ENCODE data around the gene GEMIN4. TPM values are rescaled to one million over a fixed set of nuclear protein-coding genes. Genes with fewer than 3 reads are reported as not detected.
A peak's percentile ranks its signal among the peaks of the same experiment; 100 is the strongest.
"Not testable (repeated sequence)": the region's sequence is repeated elsewhere in the genome, so short reads cannot be mapped to it uniquely, and the experiment has no call there.

The GEMIN4 gene
- total RNA-seq, 1 experiment from 2014 or later = 20.2 TPM

- H3K4me2 ChIP-seq (ENCODE audit: low read depth, low read length, poor library complexity, severe bottlenecking) = no peak overlapping the region
These were observed 21.0 kb upstream of the GEMIN4 start for GRCh38 chr17:773016-773415.

GRCh38 chr17:767076-767475 is 15.0 kb upstream of the GEMIN4 start:
- Histone ChIP-seq H2AFZ (ENCODE audit: low read length) (no peak overlapping the region), H3K4me1 (ENCODE audit: low read length) (no peaks in the 10 kb centered on the region), H4K20me1 (ENCODE audit: insufficient read depth, low read depth, low read length) (no peaks in the 10 kb centered on the region), H3K4me2 (ENCODE audit: low read depth, low read length, poor library complexity, severe bottlenecking) (no peak overlapping the region), H3K9me2 (replicated peaks; ENCODE audit: insufficient read depth, low read length) (no peaks in the 10 kb centered on the region), H3K9me3 (ENCODE audit: low read length) (no peaks in the 10 kb centered on the region), H3K27ac (ENCODE audit: low read length) (no peak overlapping the region), H3K36me3 (ENCODE audit: insufficient read depth, low read length) (peaks cover 40% of the 10 kb centered on the region; the same call in 1 of the 2 replicates), H3K9ac (ENCODE audit: low read length) (no peak overlapping the region), H3K4me3 (ENCODE audit: low read length) (no peak overlapping the region), H3K79me2 (ENCODE audit: low read length) (no peaks in the 10 kb centered on the region), H3K27me3 (ENCODE audit: low read length) (no peaks in the 10 kb centered on the region)
- DNase-seq = no peak

More at GRCh38 chr17:773016-773415, 21.0 kb upstream of the GEMIN4 start:
- no peak for DNase-seq
- Histone ChIP-seq H3K9me3 (ENCODE audit: low read length) (no peaks in the 10 kb centered on the region), H3K27me3 (ENCODE audit: low read length) (no peaks in the 10 kb centered on the region), H3K4me1 (ENCODE audit: low read length) (no peaks in the 10 kb centered on the region), H3K79me2 (ENCODE audit: low read length) (peaks cover 16% of the 10 kb centered on the region; the same call in 1 of the 2 replicates), H3K9me2 (replicated peaks; ENCODE audit: insufficient read depth, low read length) (no peaks in the 10 kb centered on the region), H4K20me1 (ENCODE audit: insufficient read depth, low read depth, low read length) (no peaks in the 10 kb centered on the region; the same call in 1 of the 2 replicates), H3K36me3 (ENCODE audit: insufficient read depth, low read length) (peaks cover 59% of the 10 kb centered on the region), H2AFZ (ENCODE audit: low read length) (no peak overlapping the region), H3K4me3 (ENCODE audit: low read length) (no peak overlapping the region), H3K27ac (ENCODE audit: low read length) (no peak overlapping the region), H3K9ac (ENCODE audit: low read length) (no peak overlapping the region)

- H3K79me2 ChIP-seq (ENCODE audit: low read length) = no peaks in the 10 kb centered on the region
- H3K36me3 ChIP-seq (ENCODE audit: insufficient read depth, low read length) = peaks cover 37% of the 10 kb centered on the region; the same call in 1 of the 2 replicates
- no peaks in the 10 kb centered on the region for H3K9me2 ChIP-seq (replicated peaks; ENCODE audit: insufficient read depth, low read length)
- H3K27ac ChIP-seq (ENCODE audit: low read length) = no peak overlapping the region
- no peak overlapping the region for H3K9ac ChIP-seq (ENCODE audit: low read length)
- no peaks in the 10 kb centered on the region for H3K27me3 ChIP-seq (ENCODE audit: low read length)
- no peak overlapping the region for H2AFZ ChIP-seq (ENCODE audit: low read length)
- no peaks in the 10 kb centered on the region for H4K20me1 ChIP-seq (ENCODE audit: insufficient read depth, low read depth, low read length)
- DNase-seq = no peak
- H3K4me3 ChIP-seq (ENCODE audit: low read length) = no peak overlapping the region
- H3K4me1 ChIP-seq (ENCODE audit: low read length) = no peaks in the 10 kb centered on the region
- H3K9me3 ChIP-seq (ENCODE audit: low read length) = no peaks in the 10 kb centered on the region
- H3K4me2 ChIP-seq (ENCODE audit: low read depth, low read length, poor library complexity, severe bottlenecking) = no peak overlapping the region
These were observed 8.3 kb upstream of the GEMIN4 start for GRCh38 chr17:760371-760770.

GRCh38 chr17:759964-760363 is 7.9 kb upstream of the GEMIN4 start:
- Histone ChIP-seq H3K36me3 (ENCODE audit: insufficient read depth, low read length) (peaks cover 33% of the 10 kb centered on the region; the same call in 1 of the 2 replicates), H2AFZ (ENCODE audit: low read length) (no peak overlapping the region), H4K20me1 (ENCODE audit: insufficient read depth, low read depth, low read length) (no peaks in the 10 kb centered on the region), H3K4me2 (ENCODE audit: low read depth, low read length, poor library complexity, severe bottlenecking) (no peak overlapping the region), H3K79me2 (ENCODE audit: low read length) (no peaks in the 10 kb centered on the region), H3K4me3 (ENCODE audit: low read length) (no peak overlapping the region), H3K9me2 (replicated peaks; ENCODE audit: insufficient read depth, low read length) (no peaks in the 10 kb centered on the region), H3K4me1 (ENCODE audit: low read length) (no peaks in the 10 kb centered on the region), H3K9me3 (ENCODE audit: low read length) (no peaks in the 10 kb centered on the region), H3K27me3 (ENCODE audit: low read length) (no peaks in the 10 kb centered on the region), H3K27ac (ENCODE audit: low read length) (no peak overlapping the region), H3K9ac (ENCODE audit: low read length) (no peak overlapping the region)
- DNase-seq = no peak

- Histone ChIP-seq H3K4me1 (ENCODE audit: low read length) (peaks cover 10% of the 10 kb centered on the region), H3K36me3 (ENCODE audit: insufficient read depth, low read length) (peaks cover 17% of the 10 kb centered on the region; the same call in 1 of the 2 replicates)
- not testable (repeated sequence) for H3K79me2 ChIP-seq (ENCODE audit: low read length); H4K20me1 ChIP-seq (ENCODE audit: insufficient read depth, low read depth, low read length); H3K27ac ChIP-seq (ENCODE audit: low read length); H2AFZ ChIP-seq (ENCODE audit: low read length); DNase-seq; H3K27me3 ChIP-seq (ENCODE audit: low read length); H3K4me2 ChIP-seq (ENCODE audit: low read depth, low read length, poor library complexity, severe bottlenecking); H3K9ac ChIP-seq (ENCODE audit: low read length); H3K9me3 ChIP-seq (ENCODE audit: low read length); H3K9me2 ChIP-seq (replicated peaks; ENCODE audit: insufficient read depth, low read length); H3K4me3 ChIP-seq (ENCODE audit: low read length)
These were observed 4.0 kb upstream of the GEMIN4 start for GRCh38 chr17:756010-756567.

- H3K4me1 ChIP-seq (ENCODE audit: low read length) = peaks cover 17% of the 10 kb centered on the region
- H3K79me2 ChIP-seq (ENCODE audit: low read length) = peaks cover 15% of the 10 kb centered on the region
- H3K4me3 ChIP-seq (ENCODE audit: low read length); H3K4me2 ChIP-seq (ENCODE audit: low read depth, low read length, poor library complexity, severe bottlenecking); H3K9me3 ChIP-seq (ENCODE audit: low read length); H3K9me2 ChIP-seq (replicated peaks; ENCODE audit: insufficient read depth, low read length); H2AFZ ChIP-seq (ENCODE audit: low read length); H3K27me3 ChIP-seq (ENCODE audit: low read length); H3K27ac ChIP-seq (ENCODE audit: low read length); H3K9ac ChIP-seq (ENCODE audit: low read length); DNase-seq; H4K20me1 ChIP-seq (ENCODE audit: insufficient read depth, low read depth, low read length): not testable (repeated sequence)
- peaks cover 24% of the 10 kb centered on the region for H3K36me3 ChIP-seq (ENCODE audit: insufficient read depth, low read length)
These were observed 3.4 kb upstream of the GEMIN4 start for GRCh38 chr17:755319-755961.

GRCh38 chr17:753418-753817 is 1.4 kb upstream of the GEMIN4 start:
- H3K4me2 ChIP-seq (ENCODE audit: low read depth, low read length, poor library complexity, severe bottlenecking) = no peak overlapping the region
- peaks cover 30% of the 10 kb centered on the region for H3K79me2 ChIP-seq (ENCODE audit: low read length)
- H3K27me3 ChIP-seq (ENCODE audit: low read length) = no peaks in the 10 kb centered on the region
- no peak overlapping the region for H3K4me3 ChIP-seq (ENCODE audit: low read length)
- H3K9ac ChIP-seq (ENCODE audit: low read length) = no peak overlapping the region
- peaks cover 29% of the 10 kb centered on the region for H3K36me3 ChIP-seq (ENCODE audit: insufficient read depth, low read length)
- DNase-seq = no peak
- H3K27ac ChIP-seq (ENCODE audit: low read length) = no peak overlapping the region
- no peaks in the 10 kb centered on the region for H3K9me2 ChIP-seq (replicated peaks; ENCODE audit: insufficient read depth, low read length)
- peaks cover 15% of the 10 kb centered on the region for H3K9me3 ChIP-seq (ENCODE audit: low read length)
- peaks cover 18% of the 10 kb centered on the region for H3K4me1 ChIP-seq (ENCODE audit: low read length)
- no peaks in the 10 kb centered on the region for H4K20me1 ChIP-seq (ENCODE audit: insufficient read depth, low read depth, low read length)
- H2AFZ ChIP-seq (ENCODE audit: low read length) = no peak overlapping the region

- no peak overlapping the region for H3K27ac ChIP-seq (ENCODE audit: low read length)
- peaks cover 15% of the 10 kb centered on the region for H3K9me3 ChIP-seq (ENCODE audit: low read length)
- peaks cover 37% of the 10 kb centered on the region for H3K79me2 ChIP-seq (ENCODE audit: low read length)
- DNase-seq = no peak
- no peaks in the 10 kb centered on the region for H3K9me2 ChIP-seq (replicated peaks; ENCODE audit: insufficient read depth, low read length)
- peak overlapping the region; percentile 89 for H3K4me3 ChIP-seq (ENCODE audit: low read length)
- peak overlapping the region; percentile 95 for H3K4me2 ChIP-seq (ENCODE audit: low read depth, low read length, poor library complexity, severe bottlenecking)
- no peaks in the 10 kb centered on the region for H3K27me3 ChIP-seq (ENCODE audit: low read length)
- no peaks in the 10 kb centered on the region for H4K20me1 ChIP-seq (ENCODE audit: insufficient read depth, low read depth, low read length)
- H3K9ac ChIP-seq (ENCODE audit: low read length) = peak overlapping the region; percentile 97
- H3K36me3 ChIP-seq (ENCODE audit: insufficient read depth, low read length) = peaks cover 36% of the 10 kb centered on the region
- H2AFZ ChIP-seq (ENCODE audit: low read length) = peak overlapping the region; percentile 67; the same call in 1 of the 2 replicates
- H3K4me1 ChIP-seq (ENCODE audit: low read length) = peaks cover 18% of the 10 kb centered on the region
These were observed 656 bp upstream of the GEMIN4 start for GRCh38 chr17:752620-753219.
